G401 (cell line): ENCODE measurements around the gene CLMP. TPM values are rescaled to one million over a fixed set of nuclear protein-coding genes. Genes with fewer than 3 reads are reported as not detected.
"Not testable (repeated sequence)": the region's sequence is repeated elsewhere in the genome, so short reads cannot be mapped to it uniquely, and the experiment has no call there.

Experiments
- DNase-seq: peaks from one replicate; pipeline ENCODE4 v3.0.0-alpha.2; 2015; ENCODE audit warnings: low spot score
- in situ Hi-C: cut with HindIII; loops from 2 replicates; pipeline ENCODE4 v1.10.0; 2016; ENCODE audit warnings: low sequenced_read_pairs, mixed read lengths
- total RNA-seq: library from RNA; depleted of rRNA; stranded (reverse); fragments of >200 nt; shearing (Covaris generic); gene quantifications from 2 replicates; pipeline ENCODE4 v1.2.3, GENCODE V29; 2014

The CLMP gene
- total RNA-seq, 1 experiment from 2014 or later: 0.37 TPM

- in situ Hi-C loops: no loop called here
- no peak for DNase-seq
Measured at GRCh38 chr11:123069908-123070821, 124.9 kb downstream of the CLMP start.

GRCh38 chr11:123065621-123066020 is 129.4 kb downstream of the CLMP start:
- in situ Hi-C loops: no loop called here
- no peak for DNase-seq

DNA sequence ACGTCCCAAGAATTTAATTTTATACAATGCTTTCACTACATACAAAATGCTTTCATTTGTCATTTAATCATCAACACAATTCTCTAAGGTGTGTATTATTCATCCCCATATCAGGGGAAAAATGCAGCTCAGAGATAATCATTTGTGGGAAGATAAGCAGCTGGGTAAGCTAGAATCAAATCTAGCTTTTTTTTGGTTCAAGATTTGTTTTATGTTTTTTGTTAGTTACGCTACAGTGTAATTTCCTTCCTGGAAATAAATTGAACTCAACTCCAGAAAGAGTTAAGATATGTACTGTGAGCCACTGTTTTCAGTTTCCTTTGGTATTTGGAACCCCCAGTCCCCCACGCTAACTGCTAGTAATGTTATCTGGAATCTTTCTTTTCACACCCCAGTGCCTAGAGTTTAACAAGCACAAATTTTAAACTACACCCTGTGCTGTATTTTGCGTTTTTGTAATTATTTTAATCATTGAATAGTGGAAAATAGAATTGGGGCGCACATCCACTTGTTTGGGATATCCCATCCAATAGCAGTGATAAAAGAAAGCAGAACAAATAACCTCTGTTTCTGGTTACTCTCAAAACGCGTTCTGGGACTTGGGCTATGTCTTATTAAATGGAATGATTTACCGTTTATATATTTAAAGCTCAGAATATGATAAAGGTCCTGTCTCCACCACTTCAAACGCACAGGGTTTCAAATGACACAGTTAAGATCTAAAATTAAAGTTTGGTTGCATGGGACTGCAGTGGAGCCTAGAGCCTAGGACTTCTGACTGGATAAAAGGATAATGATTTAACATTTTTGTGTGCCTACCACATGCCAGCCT is 131.0 kb downstream of the CLMP start:
- no peak for DNase-seq
- in situ Hi-C loops: no loop called here

DNA sequence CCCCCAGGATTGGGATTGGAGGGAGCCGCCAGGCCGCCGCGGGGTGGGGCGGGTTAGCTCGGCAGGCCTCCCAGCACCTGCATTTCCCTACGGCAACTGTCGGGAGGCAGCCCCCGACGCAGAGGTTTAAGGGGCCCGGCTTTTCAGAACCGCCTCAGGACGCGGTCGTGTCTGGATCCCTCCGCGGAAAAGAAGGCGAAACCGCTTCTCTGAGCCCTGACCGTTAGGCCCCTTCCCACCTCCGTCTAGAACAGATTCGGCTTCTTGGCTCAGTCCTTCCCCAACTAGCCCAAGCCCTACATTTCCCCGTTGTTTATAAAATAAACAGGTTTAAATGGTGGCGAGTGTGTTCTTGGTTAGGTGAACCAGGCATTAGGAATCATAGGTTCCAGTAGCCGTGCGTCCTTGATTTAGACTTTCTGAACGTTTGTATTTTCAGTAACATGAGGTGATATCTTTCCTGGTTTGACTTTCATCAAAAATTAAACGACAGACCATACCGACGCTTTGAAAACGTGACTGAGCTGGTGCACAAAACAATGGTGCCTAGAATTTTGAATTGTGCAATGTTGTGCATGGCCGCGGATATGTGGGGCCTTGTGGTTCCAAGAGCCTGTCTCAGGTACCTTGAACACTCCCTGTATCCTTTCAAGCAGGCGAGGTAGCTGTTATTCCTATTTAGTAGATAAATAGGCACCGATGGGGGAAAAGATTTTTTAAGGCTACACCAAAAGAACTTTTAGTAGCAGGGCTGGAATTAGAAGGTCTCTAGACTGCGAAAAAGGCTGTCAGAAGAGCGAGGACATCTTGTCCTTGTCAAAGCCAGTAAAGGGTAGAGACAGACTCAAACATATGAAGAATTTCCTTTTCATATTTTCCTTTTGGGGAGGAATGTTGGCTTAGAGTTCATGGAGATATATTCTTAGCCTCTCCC is 131.9 kb downstream of the CLMP start:
- in situ Hi-C loops: no loop called here
- DNase-seq: peak; percentile 68

DNA sequence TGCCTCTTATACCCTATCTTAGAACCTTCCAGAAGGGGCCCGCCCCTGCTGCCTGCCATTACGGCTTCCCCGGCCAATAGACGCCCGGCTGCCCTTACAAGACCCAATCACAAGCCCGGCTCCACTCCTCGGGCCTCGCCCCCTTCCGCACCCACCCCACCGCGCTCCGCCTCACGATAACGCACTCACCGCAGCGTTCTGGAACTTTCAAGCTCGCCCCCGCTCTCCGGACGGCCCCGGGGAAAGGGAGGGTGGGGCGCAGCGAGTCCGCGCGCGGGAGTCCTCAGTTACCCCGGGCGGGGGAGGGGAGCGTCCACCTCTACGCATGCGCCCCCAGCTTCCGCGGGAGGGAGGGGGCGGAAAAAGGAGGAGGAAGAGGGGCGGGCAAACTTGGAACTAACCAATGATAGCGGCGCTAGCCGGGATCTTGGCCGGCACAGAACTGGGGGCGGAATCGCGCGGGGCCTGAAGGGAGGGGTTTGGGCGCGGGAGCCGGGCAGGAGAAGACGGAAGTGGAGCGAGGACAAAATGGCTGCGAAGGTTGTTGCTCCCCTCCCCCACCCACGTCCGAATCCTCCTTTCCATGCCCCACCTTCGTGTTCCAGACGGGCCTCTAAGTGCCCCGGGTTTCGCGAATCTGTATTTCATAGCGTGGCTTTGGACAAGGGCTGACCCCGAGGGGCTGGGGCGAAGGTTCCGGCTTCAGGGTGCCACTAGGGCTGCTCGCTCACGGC is 132.7 kb downstream of the CLMP start:
- in situ Hi-C loops: no loop called here
- DNase-seq: peak; percentile 99

DNA sequence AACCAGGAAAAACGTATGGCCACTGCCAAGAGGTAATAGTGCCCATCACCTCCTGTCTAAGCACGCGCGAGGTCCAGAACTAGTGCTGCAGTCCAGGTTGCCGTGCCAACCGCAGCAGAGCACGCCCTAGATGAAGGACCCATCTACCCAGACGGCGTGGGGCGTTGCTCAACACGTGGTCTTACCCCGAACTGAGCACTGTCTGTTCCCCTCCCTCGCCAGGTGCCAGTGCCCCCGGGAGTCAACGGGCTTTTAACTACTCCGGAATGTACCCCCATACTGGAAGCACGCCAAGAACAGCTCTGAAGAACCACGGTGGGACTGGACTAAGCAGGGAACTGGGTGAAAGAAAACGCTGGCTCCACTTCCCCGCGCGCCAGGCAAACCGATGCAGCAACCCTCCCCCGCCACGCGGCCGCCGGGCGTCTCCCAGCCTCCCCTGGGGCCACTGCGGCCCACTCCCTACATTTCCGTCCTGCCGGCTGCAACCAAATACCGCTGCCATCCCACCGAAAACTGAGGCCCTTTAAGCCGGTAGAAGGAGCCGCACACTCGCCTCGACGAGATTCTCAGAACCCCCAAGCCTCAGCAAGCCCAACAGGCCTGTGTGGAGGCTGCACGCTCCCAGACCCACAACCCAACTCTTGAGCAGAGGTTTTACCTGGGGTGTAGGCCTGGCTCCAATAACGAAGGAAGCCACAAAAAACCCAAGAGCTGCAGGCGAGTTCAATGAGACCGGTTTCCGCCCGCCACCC is 133.5 kb downstream of the CLMP start, which contains the start of gene HSPA8:
Gene HSPA8, minus strand, starts transcription at position 734 of the 755 bp plus-strand sequence. CDS start 812 bp downstream, outside the sequence.
- DNase-seq: peak; percentile 75
- in situ Hi-C loops: no loop called here

DNA sequence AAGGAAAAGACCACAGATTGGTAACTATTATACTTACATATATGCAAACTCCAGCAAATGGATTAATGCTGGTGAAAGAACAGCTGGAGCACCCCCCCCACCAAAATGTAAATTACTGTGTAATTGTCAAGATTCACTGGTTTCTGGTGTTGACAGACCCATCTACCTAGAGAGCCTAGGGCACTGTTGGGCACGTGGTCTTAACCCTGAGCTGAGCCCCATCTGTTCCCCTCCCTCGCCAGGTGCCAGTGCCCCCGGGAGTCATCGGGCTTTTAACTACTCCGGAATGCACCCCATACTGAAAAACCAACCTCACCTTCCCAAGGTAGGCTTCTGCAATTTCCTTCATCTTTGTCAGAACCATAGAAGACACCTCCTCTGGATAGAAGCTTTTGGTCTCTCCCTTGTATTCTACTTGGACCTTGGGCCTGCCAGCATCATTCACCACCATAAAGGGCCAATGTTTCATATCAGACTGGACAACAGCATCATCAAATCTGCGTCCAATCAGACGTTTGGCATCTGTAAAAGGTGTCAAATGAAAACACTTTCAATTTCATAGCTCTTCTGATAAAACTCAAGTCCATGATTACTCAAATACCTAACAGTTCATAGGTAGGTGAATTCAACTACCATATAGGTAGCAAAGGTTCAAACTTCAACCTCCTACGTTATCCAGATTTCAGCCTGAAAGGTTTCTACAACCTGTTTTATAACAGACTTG is 134.6 kb downstream of the CLMP start:
- in situ Hi-C loops: no loop called here
- peak; percentile 67 for DNase-seq

DNA sequence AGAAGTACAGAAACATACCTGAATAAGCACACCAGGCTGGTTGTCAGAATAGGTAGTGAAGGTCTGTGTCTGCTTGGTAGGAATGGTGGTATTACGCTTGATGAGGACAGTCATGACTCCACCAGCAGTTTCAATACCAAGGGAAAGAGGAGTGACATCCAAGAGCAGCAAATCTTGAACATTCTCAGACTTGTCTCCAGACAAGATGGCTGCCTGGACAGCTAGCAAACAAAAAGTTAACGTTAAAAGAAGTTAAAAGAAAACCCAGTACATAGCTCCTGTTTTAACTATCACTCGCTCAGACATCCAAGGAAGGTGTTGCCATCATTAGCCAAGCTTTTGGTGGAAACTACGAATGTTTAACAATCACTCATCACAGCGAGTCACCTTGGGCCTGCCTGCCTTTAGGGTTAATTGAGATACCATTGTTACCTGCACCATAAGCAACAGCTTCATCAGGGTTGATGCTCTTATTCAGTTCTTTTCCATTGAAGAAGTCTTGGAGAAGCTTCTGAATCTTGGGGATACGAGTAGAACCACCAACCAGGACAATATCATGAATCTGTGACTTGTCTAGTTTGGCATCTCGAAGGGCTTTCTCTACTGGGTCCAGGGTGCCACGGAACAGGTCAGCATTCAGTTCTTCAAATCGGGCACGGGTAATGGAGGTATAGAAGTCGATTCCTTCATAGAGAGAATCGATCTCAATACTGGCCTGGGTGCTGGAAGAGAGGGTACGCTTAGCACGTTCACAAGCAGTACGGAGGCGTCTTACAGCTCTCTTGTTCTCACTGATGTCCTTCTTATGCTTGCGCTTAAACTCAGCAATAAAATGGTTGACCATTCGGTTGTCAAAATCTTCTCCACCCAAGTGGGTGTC is 135.8 kb downstream of the CLMP start:
- DNase-seq, in situ Hi-C loops: not testable (repeated sequence)

- no peak for DNase-seq
- in situ Hi-C loops: no loop called here
Measured at GRCh38 chr11:123057661-123058305, 137.3 kb downstream of the CLMP start.

DNA sequence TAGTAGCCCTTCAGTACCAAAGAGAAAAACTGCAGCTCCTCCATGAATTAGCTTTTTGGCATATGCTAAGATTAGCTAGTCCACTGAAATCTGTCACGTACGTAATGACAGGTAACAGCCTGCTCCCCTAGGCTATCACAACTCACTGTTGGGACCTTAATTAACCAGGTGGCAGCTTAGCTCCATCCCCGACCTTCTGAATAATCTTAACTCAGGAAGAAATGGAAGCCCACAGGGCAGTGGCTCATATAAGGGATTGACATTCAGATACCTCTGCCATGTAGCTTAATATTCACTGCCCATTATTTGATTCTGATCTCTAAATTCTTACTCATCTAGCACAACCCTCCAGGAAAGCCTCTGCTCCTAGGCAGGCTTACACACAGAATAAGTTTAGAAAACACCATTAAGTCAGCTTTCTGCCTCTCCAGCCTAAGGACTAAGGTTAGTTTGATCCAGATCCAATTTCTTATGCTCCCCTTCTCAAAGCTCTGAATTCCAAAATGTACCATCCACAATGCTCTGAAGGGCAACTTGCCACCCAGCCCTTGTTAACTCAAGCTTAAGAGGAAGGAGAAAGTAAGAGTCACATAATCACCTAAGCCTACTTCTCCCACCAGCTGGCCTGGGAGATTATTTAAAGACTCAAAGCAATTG is 138.1 kb downstream of the CLMP start:
- in situ Hi-C loops: no loop called here
- DNase-seq: peak; percentile 49

- DNase-seq: peak; percentile 56
- in situ Hi-C loops: no loop called here
Measured at GRCh38 chr11:123055191-123055901, 139.7 kb downstream of the CLMP start.

- in situ Hi-C loops: no loop called here
Measured at GRCh38 chr11:123054301-123055065, 140.6 kb downstream of the CLMP start.

GRCh38 chr11:123052901-123053721 is 141.9 kb downstream of the CLMP start:
- in situ Hi-C loops: no loop called here
- DNase-seq: no peak

More at GRCh38 chr11:123054301-123055065, 140.6 kb downstream of the CLMP start:
- DNase-seq: peak; percentile 93
